ENCODE data around the gene FBXO9. TPM values are rescaled to one million over a fixed set of nuclear protein-coding genes. Genes with fewer than 3 reads are reported as not detected.

FBXO9 gene
- total RNA-seq, 4 donors from 2014 or later, result 65.0 to 95.9 (median 82.3) TPM

- ATAC-seq, result no peak
- Histone ChIP-seq H3K36me3 (no peaks in the 10 kb centered on the region), H3K4me3 (no peak overlapping the region), H3K4me1 (peaks cover 0 to 40% (median 17%) of the 10 kb centered on the region in 3 donors), H3K27me3 (no peaks in the 10 kb centered on the region), H3K9me3 (no peaks in the 10 kb centered on the region), H3K27ac (peak overlapping the region; percentile 56 to 81 (median 70))
- WGBS, 2 donors (ENCODE audit: low coverage in 1 of 2), result 65% methylated on average over 3 of the region's 3 CpGs; no CpG with 5 or more reads in 1 of the 2 donors
- TF ChIP-seq POLR2AphosphoS5 (IDR thresholded peaks at IDR 0.05) (no peak), CTCF (IDR thresholded peaks at IDR 0.05) (no peak), POLR2A (IDR thresholded peaks at IDR 0.05) (no peak), EP300 (IDR thresholded peaks at IDR 0.05) (no peak)
These were observed 78.5 kb downstream of the FBXO9 start for GRCh38 chr6:53143710-53144109.

- ATAC-seq, result no peak
- Histone ChIP-seq H3K36me3 (no peaks in the 10 kb centered on the region), H3K4me1 (peaks cover 0 to 32% (median 11%) of the 10 kb centered on the region in 3 donors), H3K9me3 (no peaks in the 10 kb centered on the region), H3K4me3 (no peak overlapping the region), H3K27me3 (no peaks in the 10 kb centered on the region), H3K27ac (peak overlapping the region in 3 of 4 donors; percentile 58 to 81 (median 80))
- 75 to 83% methylated on average over 1 of the region's 2 CpGs for WGBS, 2 donors (ENCODE audit: low coverage in 1 of 2)
- no peak for TF ChIP-seq POLR2AphosphoS5 (IDR thresholded peaks at IDR 0.05)
- no peak for TF ChIP-seq POLR2A (IDR thresholded peaks at IDR 0.05)
- no peak for TF ChIP-seq EP300 (IDR thresholded peaks at IDR 0.05)
- no peak for TF ChIP-seq CTCF (IDR thresholded peaks at IDR 0.05)
These were observed 79.6 kb downstream of the FBXO9 start for GRCh38 chr6:53144802-53145201.

- Histone ChIP-seq H3K4me1 (peaks cover 0 to 2% (median 0%) of the 10 kb centered on the region in 3 donors), H3K36me3 (no peaks in the 10 kb centered on the region), H3K27me3 (no peaks in the 10 kb centered on the region), H3K9me3 (no peaks in the 10 kb centered on the region), H3K4me3 (no peak within 1 kb of the TSS), H3K27ac (no peak within 1 kb of the TSS)
- no peak for ATAC-seq
- 86 to 90% methylated on average over 2 to 4 of the region's 5 CpGs for WGBS, 2 donors (ENCODE audit: low coverage in 1 of 2)
- TF ChIP-seq POLR2A (IDR thresholded peaks at IDR 0.05), result no peak
- no peak for TF ChIP-seq POLR2AphosphoS5 (IDR thresholded peaks at IDR 0.05)
These were observed 83.5 kb downstream of the FBXO9 start, which contains the start of gene GCM1 for GRCh38 chr6:53148684-53149083. GCM1 (minus strand) TSS chr6:53148841; CDS start chr6:53145632, 3,209 bp downstream.

Small RNA genes lying within 50 kb of the gene (small RNA-seq; reads per million reads assigned to genes)
- gene RN7SL244P, result 0 reads per million in 4 donors

Other genes starting within 250 kb of the FBXO9 start
- not detected for gene GSTA5, start 224.6 kb upstream of the FBXO9 start, total RNA-seq
- not detected for gene GSTA3, start 155.7 kb upstream of the FBXO9 start, total RNA-seq
- 10 to 100 TPM; 19.3 to 40.4 (median 26.9) TPM for gene GSTA4, start 70.1 kb upstream of the FBXO9 start, total RNA-seq
- gene CILK1, start 3.6 kb upstream of the FBXO9 start, total RNA-seq, result 10 to 100 TPM; 18.7 to 34.6 (median 31.5) TPM
- gene GCM1, start 83.4 kb downstream of the FBXO9 start, total RNA-seq, result not detected